HepG2 (cell line): ENCODE results near the gene SEMA4B. TPM values are rescaled to one million over a fixed set of nuclear protein-coding genes. Genes with fewer than 3 reads are reported as not detected.

Source experiments
- GTF3A ChIP-seq: sonication (generic); formaldehyde crosslinking; conservative IDR thresholded peaks from 2 replicates; pipeline ENCODE4 v1.4.0; 2020; ENCODE audit warnings: mild to moderate bottlenecking, missing genetic modification reagents
- HDAC1 ChIP-seq: sonication (generic); formaldehyde crosslinking; IDR thresholded peaks from 2 replicates; pipeline ENCODE4 v1.5.1; 2020; ENCODE audit warnings: mild to moderate bottlenecking, missing genetic modification reagents
- KAT7 ChIP-seq: IDR thresholded peaks from 2 replicates; pipeline ENCODE4 v1.6.1; 2018; ENCODE audit warnings: borderline replicate concordance, missing compliant biosample characterization
- MEIS1 ChIP-seq: sonication (generic); formaldehyde crosslinking; IDR thresholded peaks from 2 replicates; pipeline ENCODE4 v1.9.0; 2021; ENCODE audit warnings: mild to moderate bottlenecking, missing genetic modification reagents, moderate library complexity, borderline replicate concordance
- MXD4 ChIP-seq: IDR thresholded peaks from 2 replicates; pipeline ENCODE4 v1.6.1; 2016; ENCODE audit warnings: mild to moderate bottlenecking, missing biosample characterization, missing genetic modification reagents
- PPARG ChIP-seq: conservative IDR thresholded peaks from 2 replicates; pipeline ENCODE4 v1.6.1; 2016; ENCODE audit warnings: missing biosample characterization, missing genetic modification reagents
- SALL2 ChIP-seq: sonication (generic); formaldehyde crosslinking; IDR thresholded peaks from 2 replicates; pipeline ENCODE4 v1.8.1; 2023; ENCODE audit warnings: mild to moderate bottlenecking, missing genetic modification reagents, inconsistent platforms
- TAF15 ChIP-seq: fragments of 200-400 bp; formaldehyde crosslinking; IDR thresholded peaks from one replicate; pipeline ENCODE4 v1.6.1; 2018; ENCODE audit warnings: mild to moderate bottlenecking, low read depth, low read length; ENCODE audit not compliant: poor library complexity, severe bottlenecking
- ZNF160 ChIP-seq: sonication (generic); formaldehyde crosslinking; IDR thresholded peaks from 2 replicates; pipeline ENCODE4 v1.8.0; 2022; ENCODE audit warnings: mild to moderate bottlenecking, inconsistent platforms, missing genetic modification reagents
- ZNF335 ChIP-seq: sonication (generic); formaldehyde crosslinking; IDR thresholded peaks from 2 replicates; pipeline ENCODE4 v1.4.0; 2020; ENCODE audit warnings: missing genetic modification reagents
- ZNF772 ChIP-seq: sonication (generic); formaldehyde crosslinking; IDR thresholded peaks from 2 replicates; pipeline ENCODE4 v1.5.0; 2020; ENCODE audit warnings: mild to moderate bottlenecking, missing genetic modification reagents
- ZNF780A ChIP-seq: sonication (generic); formaldehyde crosslinking; IDR thresholded peaks from 2 replicates; pipeline ENCODE4 v1.8.0; 2022; ENCODE audit warnings: mild to moderate bottlenecking, missing genetic modification reagents, moderate library complexity
- polyA plus RNA-seq, 8 experiments: library from polyadenylated mRNA; depleted of rRNA in 3 of 8; stranded (reverse) in 7 of 8; unstranded in 1 of 8; fragments of >200 nt; fragmentation: Illumina TruSeq in 4 of 8; extraction: Trizol in 4 of 8; gene quantifications; 2 replicates each; pipeline versions ENCODE4 v1.2.1 to v1.2.3, GENCODE V29; 2011 to 2016; ENCODE audit warnings: low read depth in 4 of 8, missing spikeins in 1 of 8, mixed read lengths in 1 of 8; ENCODE audit not compliant: insufficient read depth in 1 of 8
- total RNA-seq, 5 experiments: library from RNA; depleted of rRNA; stranded (reverse); fragments of >200 nt; fragmentation: Illumina TruSeq; extraction: Trizol; gene quantifications; 2 replicates each; pipeline ENCODE4 v1.2.3, GENCODE V29; 2016; ENCODE audit warnings: low read depth in 1 of 5
- TF ChIP-seq, protein P1 (sequence below): sonication (generic); formaldehyde crosslinking; IDR thresholded peaks from 2 replicates; pipeline ENCODE4 v1.5.1; 2020; ENCODE audit warnings: mild to moderate bottlenecking, missing genetic modification reagents, moderate library complexity
- TF ChIP-seq, protein P2 (sequence below): IDR thresholded peaks from 2 replicates; pipeline ENCODE4 v1.6.1; 2016; ENCODE audit warnings: mild to moderate bottlenecking, missing biosample characterization, missing genetic modification reagents
- TF ChIP-seq, protein P3 (sequence below): sonication (generic); formaldehyde crosslinking; IDR thresholded peaks from 2 replicates; pipeline ENCODE4 v1.4.0; 2020; ENCODE audit warnings: mild to moderate bottlenecking, missing genetic modification reagents
- TF ChIP-seq, protein P4 (sequence below), 2 experiments: sonication (generic) in 1 of 2; formaldehyde crosslinking in 1 of 2; IDR thresholded peaks; 2 replicates each; pipeline versions ENCODE4 v1.4.0 to v1.6.1; 2016 to 2020; ENCODE audit warnings: borderline replicate concordance in 1 of 2, low read depth in 1 of 2, mild to moderate bottlenecking in 1 of 2, missing genetic modification reagents in 1 of 2
- TF ChIP-seq, protein P5 (sequence below): sonication (generic); formaldehyde crosslinking; IDR thresholded peaks from 2 replicates; pipeline ENCODE4 v1.5.1; 2020; ENCODE audit warnings: missing genetic modification reagents, mild to moderate bottlenecking, borderline replicate concordance
- TF ChIP-seq, protein P6 (sequence below): sonication (generic); formaldehyde crosslinking; IDR thresholded peaks from 2 replicates; pipeline ENCODE4 v1.5.0; 2020; ENCODE audit warnings: mild to moderate bottlenecking, missing genetic modification reagents, borderline replicate concordance

SEMA4B gene
- total and polyA plus RNA-seq, 2 of the 13 experiments (the other 11 are each of a cell fraction or from before 2014, with no cell fraction given) = 2.1 to 17.0 TPM

DNA sequence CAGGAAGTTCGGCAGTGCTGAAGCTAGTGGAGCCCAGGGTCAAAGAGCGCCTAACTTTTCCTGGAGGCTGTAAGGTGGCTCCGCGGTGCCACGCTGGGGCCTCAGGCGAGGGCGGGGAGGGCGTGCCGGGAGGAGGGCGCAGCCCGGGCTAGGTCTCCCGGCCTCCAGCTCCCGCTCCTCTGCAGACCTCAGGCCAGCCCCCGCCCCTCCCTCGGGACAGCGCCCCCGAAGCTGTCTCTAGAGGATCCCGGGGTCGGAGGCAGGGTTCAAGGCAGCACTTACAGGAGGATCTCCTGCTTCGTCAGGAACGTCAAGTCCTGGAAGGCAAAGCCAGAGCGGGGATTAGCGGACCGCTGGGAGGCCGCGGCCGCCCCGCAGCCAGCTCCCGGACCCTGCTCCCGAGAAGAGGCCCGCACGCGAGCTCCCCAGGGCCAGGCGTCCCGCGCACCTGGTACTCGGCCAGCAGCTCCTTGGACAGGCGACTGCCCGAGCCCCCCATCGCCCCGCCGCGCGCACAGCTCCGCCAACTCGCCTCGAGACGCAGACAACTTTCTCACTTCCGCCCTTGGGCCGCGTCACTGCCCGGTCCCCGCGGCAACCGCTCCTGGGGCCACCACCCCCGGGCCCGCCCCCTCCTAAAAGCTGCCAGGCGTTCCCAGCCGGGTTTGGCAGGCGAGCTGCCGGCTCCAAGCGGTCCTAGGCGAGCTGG, 32.4 kb downstream of the SEMA4B start, which contains the start of gene CIB1 (continued):
- TF ChIP-seq GTF3A (0 out of 2 replicates have a peak, but pooled peaks have one; percentile 15), SALL2 (no peak), ZNF780A (CRISPR knock-in tag) (peak; percentile 93), PPARG (CRISPR knock-in tag) (no peak), TAF15 (peak; percentile 31), HDAC1 (peak; percentile 59), KAT7 (CRISPR knock-in tag) (peak; percentile 43; the same call in 1 of the 2 replicates), MEIS1 (no peak), ZNF772 (CRISPR knock-in tag) (peak; percentile 78; the same call in 1 of the 2 replicates), MXD4 (peak; percentile 70), ZNF335 (CRISPR knock-in tag) (peak; percentile 20; the same call in 1 of the 2 replicates), ZNF160 (CRISPR knock-in tag) (peak; percentile 45; the same call in 1 of the 2 replicates)
- TF ChIP-seq, protein P1, sequence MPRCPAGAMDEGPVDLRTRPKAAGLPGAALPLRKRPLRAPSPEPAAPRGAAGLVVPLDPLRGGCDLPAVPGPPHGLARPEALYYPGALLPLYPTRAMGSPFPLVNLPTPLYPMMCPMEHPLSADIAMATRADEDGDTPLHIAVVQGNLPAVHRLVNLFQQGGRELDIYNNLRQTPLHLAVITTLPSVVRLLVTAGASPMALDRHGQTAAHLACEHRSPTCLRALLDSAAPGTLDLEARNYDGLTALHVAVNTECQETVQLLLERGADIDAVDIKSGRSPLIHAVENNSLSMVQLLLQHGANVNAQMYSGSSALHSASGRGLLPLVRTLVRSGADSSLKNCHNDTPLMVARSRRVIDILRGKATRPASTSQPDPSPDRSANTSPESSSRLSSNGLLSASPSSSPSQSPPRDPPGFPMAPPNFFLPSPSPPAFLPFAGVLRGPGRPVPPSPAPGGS = 0 out of 2 replicates have a peak, but pooled peaks have one; percentile 42
- TF ChIP-seq, protein P2, sequence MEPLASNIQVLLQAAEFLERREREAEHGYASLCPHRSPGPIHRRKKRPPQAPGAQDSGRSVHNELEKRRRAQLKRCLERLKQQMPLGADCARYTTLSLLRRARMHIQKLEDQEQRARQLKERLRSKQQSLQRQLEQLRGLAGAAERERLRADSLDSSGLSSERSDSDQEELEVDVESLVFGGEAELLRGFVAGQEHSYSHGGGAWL (CRISPR knock-in tag) = peak; percentile 46; the same call in 1 of the 2 replicates
- TF ChIP-seq, protein P3, sequence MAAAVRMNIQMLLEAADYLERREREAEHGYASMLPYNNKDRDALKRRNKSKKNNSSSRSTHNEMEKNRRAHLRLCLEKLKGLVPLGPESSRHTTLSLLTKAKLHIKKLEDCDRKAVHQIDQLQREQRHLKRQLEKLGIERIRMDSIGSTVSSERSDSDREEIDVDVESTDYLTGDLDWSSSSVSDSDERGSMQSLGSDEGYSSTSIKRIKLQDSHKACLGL = peak; percentile 81; the same call in 1 of the 2 replicates
- TF ChIP-seq, protein P4, sequence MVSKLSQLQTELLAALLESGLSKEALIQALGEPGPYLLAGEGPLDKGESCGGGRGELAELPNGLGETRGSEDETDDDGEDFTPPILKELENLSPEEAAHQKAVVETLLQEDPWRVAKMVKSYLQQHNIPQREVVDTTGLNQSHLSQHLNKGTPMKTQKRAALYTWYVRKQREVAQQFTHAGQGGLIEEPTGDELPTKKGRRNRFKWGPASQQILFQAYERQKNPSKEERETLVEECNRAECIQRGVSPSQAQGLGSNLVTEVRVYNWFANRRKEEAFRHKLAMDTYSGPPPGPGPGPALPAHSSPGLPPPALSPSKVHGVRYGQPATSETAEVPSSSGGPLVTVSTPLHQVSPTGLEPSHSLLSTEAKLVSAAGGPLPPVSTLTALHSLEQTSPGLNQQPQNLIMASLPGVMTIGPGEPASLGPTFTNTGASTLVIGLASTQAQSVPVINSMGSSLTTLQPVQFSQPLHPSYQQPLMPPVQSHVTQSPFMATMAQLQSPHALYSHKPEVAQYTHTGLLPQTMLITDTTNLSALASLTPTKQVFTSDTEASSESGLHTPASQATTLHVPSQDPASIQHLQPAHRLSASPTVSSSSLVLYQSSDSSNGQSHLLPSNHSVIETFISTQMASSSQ (IDR thresholded peaks at IDR 0.05; ENCODE audit: low read depth) = no peak
- TF ChIP-seq, protein P4 (CRISPR knock-in tag; IDR thresholded peaks at IDR 0.05; ENCODE audit: borderline replicate concordance) = peak; percentile 32; the same call in 1 of the 2 replicates
- TF ChIP-seq, protein P5, sequence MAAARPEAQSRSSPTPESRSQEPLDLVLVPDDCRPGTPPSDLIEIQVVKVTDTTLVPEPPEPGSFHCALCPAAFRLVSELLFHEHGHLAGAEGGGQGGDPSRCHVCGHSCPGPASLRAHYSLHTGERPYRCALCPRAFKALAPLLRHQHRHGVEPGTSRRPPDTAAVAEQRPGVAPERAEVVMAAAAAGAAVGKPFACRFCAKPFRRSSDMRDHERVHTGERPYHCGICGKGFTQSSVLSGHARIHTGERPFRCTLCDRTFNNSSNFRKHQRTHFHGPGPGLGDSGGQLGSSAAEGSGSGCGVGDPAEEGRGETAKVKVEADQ (CRISPR knock-in tag) = peak; percentile 63
- TF ChIP-seq, protein P6, sequence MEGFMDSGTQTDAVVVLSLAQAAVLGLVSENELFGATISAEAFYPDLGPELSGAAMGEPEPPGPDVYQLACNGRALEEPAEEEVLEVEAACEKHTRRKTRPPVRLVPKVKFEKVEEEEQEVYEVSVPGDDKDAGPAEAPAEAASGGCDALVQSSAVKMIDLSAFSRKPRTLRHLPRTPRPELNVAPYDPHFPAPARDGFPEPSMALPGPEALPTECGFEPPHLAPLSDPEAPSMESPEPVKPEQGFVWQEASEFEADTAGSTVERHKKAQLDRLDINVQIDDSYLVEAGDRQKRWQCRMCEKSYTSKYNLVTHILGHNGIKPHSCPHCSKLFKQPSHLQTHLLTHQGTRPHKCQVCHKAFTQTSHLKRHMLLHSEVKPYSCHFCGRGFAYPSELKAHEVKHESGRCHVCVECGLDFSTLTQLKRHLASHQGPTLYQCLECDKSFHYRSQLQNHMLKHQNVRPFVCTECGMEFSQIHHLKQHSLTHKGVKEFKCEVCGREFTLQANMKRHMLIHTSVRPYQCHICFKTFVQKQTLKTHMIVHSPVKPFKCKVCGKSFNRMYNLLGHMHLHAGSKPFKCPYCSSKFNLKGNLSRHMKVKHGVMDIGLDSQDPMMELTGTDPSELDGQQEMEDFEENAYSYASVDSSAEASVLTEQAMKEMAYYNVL (CRISPR knock-in tag) = peak; percentile 65; the same call in 1 of the 2 replicates
